Breast epithelium (tissue), 3 donors: ENCODE data around the gene UGT2B11.
"Not testable (repeated sequence)": the region's sequence is repeated elsewhere in the genome, so short reads cannot be mapped to it uniquely, and the experiment has no call there.

ENCODE experiments used
- CTCF ChIP-seq, 3 donors: fragments of 450-650 bp; IDR thresholded peaks; one replicate each; pipeline ENCODE4 v1.5.1; 2016 to 2017; ENCODE audit warnings: antibody characterized with exemption in 3 of 3, mild to moderate bottlenecking in 3 of 3, moderate library complexity in 3 of 3
- POLR2A ChIP-seq: fragments of 450-650 bp; IDR thresholded peaks from one replicate; pipeline ENCODE4 v1.6.1; 2016; ENCODE audit warnings: antibody characterized with exemption, mild to moderate bottlenecking, moderate library complexity

- not testable (repeated sequence) for TF ChIP-seq CTCF (IDR thresholded peaks at IDR 0.05); POLR2A
Observed at GRCh38 chr4:69250884-69251283, 36.3 kb upstream of the UGT2B11 start.
